GM12878 (cell line): ENCODE results near the gene FSTL4. TPM values are rescaled to one million over a fixed set of nuclear protein-coding genes. Genes with fewer than 3 reads are reported as not detected.

Experiments used
- ATAC-seq: fragments of 200-7000 bp; cut with Tn5 transposase; 3 replicates; pipeline ENCODE4 v1.9.1; 2020; ENCODE audit warnings: mild to moderate bottlenecking, moderate library complexity
- BruUV-seq: library from RNA; stranded (reverse); fragments of 400-500 nt; replicated peaks from 2 replicates; lab custom pipeline; 2021; lab: Mats Ljungman, UMichigan
- CTCF ChIA-PET: fragments of 300-600 bp; sonication (Branson Sonifier 250); formaldehyde crosslinking; extraction: SDS; loops from one replicate; lab custom pipeline; 2021; ENCODE audit warnings: inconsistent platforms; lab: Yijun Ruan, JAX
- POLR2A ChIA-PET: fragments of 350-600 bp; formaldehyde crosslinking; extraction: SDS; loops from one replicate; lab custom pipeline; 2021; ENCODE audit warnings: inconsistent platforms; lab: Charles Lee
- RAD21 ChIA-PET: fragments of 300-600 bp; sonication (Branson Sonifier 250); formaldehyde crosslinking; loops from one replicate; lab custom pipeline; 2023; ENCODE audit warnings: antibody characterized with exemption; ENCODE audit not compliant: unreplicated experiment; lab: Charles Lee
- SMC1A ChIA-PET: fragments of 300-600 bp; sonication (Branson Sonifier 250); formaldehyde crosslinking; loops from one replicate; lab custom pipeline; 2023; ENCODE audit not compliant: unreplicated experiment, uncharacterized antibody; lab: Charles Lee
- DNase-seq: peaks from one replicate; pipeline ENCODE4 v3.0.0-alpha.2; 2011; ENCODE audit warnings: low read depth, low spot score
- FAIRE-seq: peaks from 3 replicates; lab custom pipeline; 2011; peaks lifted over from hg19 to GRCh38; lab: Jason Lieb, UNC
- H2AFZ ChIP-seq: 2 replicates; pipeline ENCODE4 v1.6.0; 2011; ENCODE audit warnings: low read depth, low read length, control low read depth; ENCODE audit not compliant: control insufficient read depth
- H3K27ac ChIP-seq: 2 replicates; pipeline ENCODE4 v1.5.1; 2011; ENCODE audit warnings: control low read depth; ENCODE audit not compliant: control insufficient read depth, insufficient read depth
- H3K27me3 ChIP-seq, 2 experiments: replicated peaks in 1 of 2; 2 replicates each; pipeline versions ENCODE4 v1.6.0 to v1.6.1; 2011; ENCODE audit warnings: low read length in 1 of 2; ENCODE audit not compliant: control insufficient read depth in 2 of 2, insufficient read depth in 2 of 2
- H3K36me3 ChIP-seq, 2 experiments: 2 replicates each; pipeline ENCODE4 v1.5.1; 2011; ENCODE audit warnings: low read length in 1 of 2; ENCODE audit not compliant: control insufficient read depth in 2 of 2, insufficient read depth in 2 of 2
- H3K4me1 ChIP-seq: 2 replicates; pipeline ENCODE4 v1.6.1; 2011; ENCODE audit warnings: mild to moderate bottlenecking, low read length, moderate library complexity, mixed read lengths; ENCODE audit not compliant: control insufficient read depth, insufficient read depth
- H3K4me2 ChIP-seq: 2 replicates; pipeline ENCODE4 v1.6.0; 2011; ENCODE audit warnings: control low read depth; ENCODE audit not compliant: control insufficient read depth, insufficient read depth
- H3K4me3 ChIP-seq: fragments of 200-600 bp; sonication (generic); 2 replicates; pipeline ENCODE4 v1.5.1; 2016
- H3K79me2 ChIP-seq: 2 replicates; pipeline ENCODE4 v1.6.0; 2011; ENCODE audit warnings: low read length; ENCODE audit not compliant: control insufficient read depth, insufficient read depth
- H3K9ac ChIP-seq: 2 replicates; pipeline ENCODE4 v1.8.0; 2011; ENCODE audit warnings: low read length, control low read depth, mixed read lengths; ENCODE audit not compliant: control insufficient read depth, insufficient read depth
- H3K9me3 ChIP-seq: replicated peaks from 3 replicates; pipeline ENCODE4 v1.5.1; 2011; ENCODE audit warnings: mild to moderate bottlenecking, low read length; ENCODE audit not compliant: control insufficient read depth, insufficient read depth
- H4K20me1 ChIP-seq: 2 replicates; pipeline ENCODE4 v1.6.0; 2011; ENCODE audit not compliant: control insufficient read depth, insufficient read depth
- BCLAF1 ChIP-seq: fragments of 450-650 bp; IDR thresholded peaks from 2 replicates; pipeline ENCODE4 v1.6.1; 2017; ENCODE audit warnings: antibody characterized with exemption, mild to moderate bottlenecking, moderate library complexity
- E2F4 ChIP-seq: IDR thresholded peaks from 2 replicates; pipeline ENCODE4 v1.6.1; 2012; ENCODE audit warnings: low read depth, low read length, improper control_type of control experiment
- FOXK2 ChIP-seq: fragments of 450-650 bp; IDR thresholded peaks from 2 replicates; pipeline ENCODE4 v1.6.1; 2017; ENCODE audit warnings: mild to moderate bottlenecking, moderate library complexity
- GATAD2B ChIP-seq: fragments of 450-650 bp; conservative IDR thresholded peaks from 2 replicates; pipeline ENCODE4 v1.6.1; 2017; ENCODE audit warnings: low read depth, mild to moderate bottlenecking, moderate library complexity
- HSF1 ChIP-seq: fragments of 150-350 bp; IDR thresholded peaks from 2 replicates; pipeline ENCODE4 v1.6.1; 2014; ENCODE audit warnings: mild to moderate bottlenecking, low read depth, low read length
- IKZF1 ChIP-seq: fragments of 450-650 bp; conservative IDR thresholded peaks from 2 replicates; pipeline ENCODE4 v1.6.1; 2017; ENCODE audit warnings: antibody characterized with exemption, mild to moderate bottlenecking
- KAT2A ChIP-seq: conservative IDR thresholded peaks from 2 replicates; pipeline ENCODE4 v1.6.1; 2011; ENCODE audit warnings: low read depth, low read length; ENCODE audit not compliant: control insufficient read depth
- KDM1A ChIP-seq: fragments of 200-600 bp; sonication (generic); IDR thresholded peaks from 2 replicates; pipeline ENCODE4 v1.6.1; 2016; ENCODE audit warnings: borderline replicate concordance
- LARP7 ChIP-seq: fragments of 450-650 bp; IDR thresholded peaks from 2 replicates; pipeline ENCODE4 v1.6.1; 2017; ENCODE audit warnings: mild to moderate bottlenecking
- NFYA ChIP-seq: IDR thresholded peaks from 2 replicates; pipeline ENCODE4 v1.6.1; 2011; ENCODE audit warnings: low read depth, mild to moderate bottlenecking, low read length, improper control_type of control experiment, borderline replicate concordance
- NFYB ChIP-seq: IDR thresholded peaks from 2 replicates; pipeline ENCODE4 v1.6.1; 2011; ENCODE audit warnings: low read depth, mild to moderate bottlenecking, low read length, improper control_type of control experiment, moderate library complexity; ENCODE audit not compliant: insufficient read depth
- PML ChIP-seq: IDR thresholded peaks from 2 replicates; pipeline ENCODE4 v1.6.1; 2012; ENCODE audit warnings: low read length, inconsistent platforms
- SKIL ChIP-seq: fragments of 450-650 bp; IDR thresholded peaks from 2 replicates; pipeline ENCODE4 v1.6.1; 2017; ENCODE audit warnings: mild to moderate bottlenecking, low read depth, inconsistent platforms; ENCODE audit not compliant: poor library complexity, severe bottlenecking
- SMAD5 ChIP-seq: IDR thresholded peaks from 2 replicates; pipeline ENCODE4 v1.6.1; 2016; ENCODE audit warnings: antibody characterized with exemption, low read depth
- USF2 ChIP-seq: IDR thresholded peaks from 2 replicates; pipeline ENCODE4 v1.6.1; 2011; ENCODE audit warnings: low read depth, low read length, improper control_type of control experiment, borderline replicate concordance
- WGBS: methylation state at CpG from one replicate; pipeline ENCODE4 v1.1.6; 2016; ENCODE audit warnings: low lambda C conversion rate; ENCODE audit not compliant: insufficient replicate concordance, insufficient coverage; ENCODE audit errors: missing lambda C conversion rate; 5-methylcytosine and 5-hydroxymethylcytosine counted together
- in situ Hi-C: fragments of 300-500 bp; cut with MboI; formaldehyde crosslinking; loops from 9 replicates; pipeline ENCODE4 v1.14.3; 2018; ENCODE audit warnings: mixed read lengths
- intact Hi-C: fragments of 100-400 bp; cut with micrococcal nuclease; formaldehyde crosslinking; loops from one replicate; pipeline ENCODE4 v1.14.2; 2022; ENCODE audit not compliant: unreplicated experiment
- polyA plus RNA-seq, 11 experiments: library from polyadenylated mRNA; depleted of rRNA in 4 of 11; unstranded in 6 of 11; stranded (reverse) in 5 of 11; fragments of >200 nt; fragmentation: Nextera tagmentation in 4 of 11; fragmentation: Illumina TruSeq in 1 of 11; extraction: Ambion mirVana in 4 of 11; extraction: Trizol in 1 of 11; gene quantifications; 1 replicate in 1 of 11; 2 replicates in 10 of 11; pipeline versions ENCODE4 v1.2.1 to v1.2.3, GENCODE V29; 2011 to 2016; ENCODE audit warnings: inconsistent platforms in 2 of 11, missing spikeins in 2 of 11, low read depth in 1 of 11
- total RNA-seq, 4 experiments: library from RNA; depleted of rRNA in 3 of 4; stranded (reverse); fragments of >200 nt in 3 of 4; fragmentation: Illumina TruSeq in 1 of 4; extraction: Trizol in 1 of 4; gene quantifications; 2 replicates each; pipeline versions ENCODE4 v1.2.1 to v1.2.3, GENCODE V29; 2013 to 2021

Gene FSTL4
- total and polyA plus RNA-seq, 10 of the 15 experiments (the other 5 are each of a cell fraction or from before 2014, with no cell fraction given) = 0.01 to 0.79 (median 0.21) TPM; not detected in 6

- 42% methylated on average over 12 of the region's 12 CpGs for WGBS
- H3K9ac ChIP-seq = no peak overlapping the region
- DNase-seq (no peak), FAIRE-seq (no peak), ATAC-seq (no peak)
- H4K20me1 ChIP-seq = no peaks in the 10 kb centered on the region
- H3K27ac ChIP-seq = no peak overlapping the region
- H3K36me3 ChIP-seq = no peaks in the 10 kb centered on the region
- ChIA-PET CTCF (no interaction called here), SMC1A (no interaction called here), POLR2A (no interaction called here), RAD21 (no interaction called here)
- no TSS peak for BruUV-seq
- H3K4me2 ChIP-seq = no peak overlapping the region
- H3K4me3 ChIP-seq = no peak overlapping the region
- in situ Hi-C loops = no loop called here
- H2AFZ ChIP-seq = no peak overlapping the region
- no peaks in the 10 kb centered on the region for H3K79me2 ChIP-seq
- no peaks in the 10 kb centered on the region for H3K4me1 ChIP-seq
- no peaks in the 10 kb centered on the region; the same call in 2 of the 3 replicates for H3K9me3 ChIP-seq
- H3K27me3 ChIP-seq = peaks cover 0 to 1% of the 10 kb centered on the region in 2 experiments; a peak in 2 of 4 replicates
- intact Hi-C loops = loop anchor here (5.0 kb wide), 1 partner anchor 392 kb away; no protein-coding TSS in a partner anchor
- no peak for TF ChIP-seq LARP7
- TF ChIP-seq GATAD2B = no peak
- TF ChIP-seq FOXK2 = no peak
- no peak for TF ChIP-seq IKZF1
- no peak for TF ChIP-seq KDM1A
- no peak for TF ChIP-seq NFYB
- TF ChIP-seq PML = no peak
- TF ChIP-seq E2F4 = no peak
- TF ChIP-seq USF2 = no peak
- TF ChIP-seq BCLAF1 = no peak
- no peak for TF ChIP-seq KAT2A
- TF ChIP-seq NFYA = no peak
- TF ChIP-seq SKIL = no peak
- TF ChIP-seq HSF1 = no peak
- TF ChIP-seq SMAD5 = no peak
These were observed 228.1 kb downstream of the FSTL4 start for GRCh38 chr5:133384120-133384855.
